ENCODE measurements around the gene HSD17B7.

DNA sequence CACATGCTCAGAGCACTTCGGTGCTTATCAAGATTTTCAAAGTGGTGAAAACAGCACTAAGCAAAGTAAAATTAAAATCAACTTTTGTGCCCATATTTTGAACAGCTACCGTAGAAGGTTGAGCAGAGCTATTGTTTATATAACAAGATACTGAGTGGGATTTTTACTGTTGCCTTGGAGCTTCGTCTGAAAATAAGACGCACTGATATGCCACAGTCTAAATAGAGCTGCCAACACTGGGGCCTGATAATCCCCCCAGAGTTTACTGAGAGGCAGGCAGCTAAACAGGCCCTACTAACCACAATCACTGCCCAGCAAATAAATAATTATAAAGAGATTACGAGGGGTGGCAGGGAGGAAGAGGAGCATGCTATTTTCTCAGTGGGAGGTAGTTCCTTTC is 71.1 kb downstream of the HSD17B7 start:
- no peak for TF ChIP-seq GATA2 (IDR thresholded peaks at IDR 0.05; ENCODE audit: low read depth, low read length)
- no peak for TF ChIP-seq GATA3 (IDR thresholded peaks at IDR 0.05; ENCODE audit: low read depth, low read length)
